Cardiac fibroblast (primary cell): ENCODE data around the gene CLTB.

Experiments
- DNase-seq, 2 donors: peaks; one replicate each; pipeline versions ENCODE4 v3.0.0 to v3.0.0-alpha.2; 2010; ENCODE audit warnings: low read depth in 2 of 2
- H3K4me3 ChIP-seq, 2 donors: replicated peaks in 1 of 2; 1 replicate in 1 of 2; 2 replicates in 1 of 2; pipeline ENCODE4 v1.5.1; 2011; ENCODE audit warnings: low read depth in 2 of 2, low read length in 2 of 2, mild to moderate bottlenecking in 2 of 2, moderate library complexity in 1 of 2
- TF ChIP-seq, protein P1 (sequence below): IDR thresholded peaks from one replicate; pipeline ENCODE4 v1.5.1; 2011; ENCODE audit warnings: low read depth, mild to moderate bottlenecking, low read length, inconsistent platforms

CLTB gene

DNA sequence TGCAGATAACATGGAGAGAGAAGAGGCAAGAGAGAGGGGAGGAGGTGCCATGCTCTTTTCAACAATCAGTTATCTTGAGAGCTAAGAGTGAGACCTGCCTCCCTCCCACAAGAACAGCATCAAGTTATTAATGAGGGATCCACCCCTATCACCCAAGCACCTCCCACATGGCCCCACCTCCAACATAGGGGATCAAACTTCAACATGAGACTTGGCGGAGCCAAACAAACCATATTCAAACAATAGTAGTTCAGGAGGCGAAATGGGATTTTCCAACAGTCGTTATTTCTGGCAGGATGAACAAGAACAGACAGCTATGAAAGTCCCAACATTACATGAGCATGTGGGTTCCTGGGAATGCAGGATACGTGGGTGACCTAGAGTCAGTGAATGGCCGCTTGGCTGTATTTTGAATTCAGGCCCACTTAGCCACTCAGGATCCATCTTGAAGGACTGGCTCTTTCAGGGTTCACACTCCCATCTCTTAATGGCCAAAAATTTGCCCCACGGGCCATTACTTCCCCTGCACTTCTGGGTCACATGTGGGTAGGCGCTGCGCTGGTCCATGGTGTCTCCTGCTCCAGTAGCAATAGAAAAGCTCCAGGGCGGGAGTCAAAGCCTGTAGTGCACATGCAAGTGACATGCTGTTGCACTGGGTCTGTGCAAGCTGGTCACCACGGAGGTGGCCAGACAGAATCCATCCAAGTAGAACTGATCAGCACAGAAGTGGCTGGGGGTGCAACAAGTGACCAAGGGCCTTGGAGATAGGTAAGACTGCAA is 24.8 kb upstream of the CLTB start:
- no peak overlapping the region for H3K4me3 ChIP-seq
- TF ChIP-seq, protein P1, sequence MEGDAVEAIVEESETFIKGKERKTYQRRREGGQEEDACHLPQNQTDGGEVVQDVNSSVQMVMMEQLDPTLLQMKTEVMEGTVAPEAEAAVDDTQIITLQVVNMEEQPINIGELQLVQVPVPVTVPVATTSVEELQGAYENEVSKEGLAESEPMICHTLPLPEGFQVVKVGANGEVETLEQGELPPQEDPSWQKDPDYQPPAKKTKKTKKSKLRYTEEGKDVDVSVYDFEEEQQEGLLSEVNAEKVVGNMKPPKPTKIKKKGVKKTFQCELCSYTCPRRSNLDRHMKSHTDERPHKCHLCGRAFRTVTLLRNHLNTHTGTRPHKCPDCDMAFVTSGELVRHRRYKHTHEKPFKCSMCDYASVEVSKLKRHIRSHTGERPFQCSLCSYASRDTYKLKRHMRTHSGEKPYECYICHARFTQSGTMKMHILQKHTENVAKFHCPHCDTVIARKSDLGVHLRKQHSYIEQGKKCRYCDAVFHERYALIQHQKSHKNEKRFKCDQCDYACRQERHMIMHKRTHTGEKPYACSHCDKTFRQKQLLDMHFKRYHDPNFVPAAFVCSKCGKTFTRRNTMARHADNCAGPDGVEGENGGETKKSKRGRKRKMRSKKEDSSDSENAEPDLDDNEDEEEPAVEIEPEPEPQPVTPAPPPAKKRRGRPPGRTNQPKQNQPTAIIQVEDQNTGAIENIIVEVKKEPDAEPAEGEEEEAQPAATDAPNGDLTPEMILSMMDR, result no peak
- no peak for DNase-seq

DNA sequence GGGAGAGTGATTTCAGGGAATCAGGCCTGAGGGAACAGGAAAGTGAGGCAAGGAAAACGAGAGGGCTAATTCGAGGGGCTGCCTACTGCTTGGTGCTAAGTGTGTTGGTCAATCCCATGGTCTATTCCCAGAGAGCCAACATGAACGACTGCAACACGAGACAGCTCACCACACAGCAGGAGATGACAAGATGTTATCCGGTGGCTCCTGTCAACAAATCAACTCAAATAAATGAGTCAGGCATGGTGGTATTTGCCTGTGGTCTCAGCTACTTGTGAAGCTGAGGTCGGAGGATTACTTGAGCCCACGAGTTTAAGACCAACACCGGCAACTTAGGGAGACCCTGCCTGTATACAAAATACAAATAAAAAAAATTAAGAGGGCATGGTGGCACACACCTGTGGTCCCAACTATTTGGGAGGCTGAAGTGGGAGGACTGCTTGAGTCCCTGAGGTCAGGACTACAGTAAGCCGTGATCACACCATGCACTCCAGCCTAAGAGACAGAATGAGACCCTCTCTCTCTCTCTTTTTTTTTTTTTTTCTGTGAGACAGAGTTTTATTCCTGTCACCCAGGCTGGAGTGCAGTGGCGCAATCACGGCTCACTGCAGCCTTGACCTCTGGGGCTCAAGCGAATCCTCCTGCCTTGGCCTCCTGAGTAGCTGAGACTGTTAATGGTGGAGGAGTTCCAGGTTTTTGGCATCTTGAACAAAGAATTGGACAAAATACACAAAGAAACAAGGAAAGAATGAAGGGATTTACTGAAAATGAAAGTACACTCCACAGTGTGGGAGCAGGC is 22.8 kb upstream of the CLTB start:
- peak; percentile 67 to 70 for DNase-seq
- no peak overlapping the region for H3K4me3 ChIP-seq
- TF ChIP-seq, protein P1, result no peak

DNA sequence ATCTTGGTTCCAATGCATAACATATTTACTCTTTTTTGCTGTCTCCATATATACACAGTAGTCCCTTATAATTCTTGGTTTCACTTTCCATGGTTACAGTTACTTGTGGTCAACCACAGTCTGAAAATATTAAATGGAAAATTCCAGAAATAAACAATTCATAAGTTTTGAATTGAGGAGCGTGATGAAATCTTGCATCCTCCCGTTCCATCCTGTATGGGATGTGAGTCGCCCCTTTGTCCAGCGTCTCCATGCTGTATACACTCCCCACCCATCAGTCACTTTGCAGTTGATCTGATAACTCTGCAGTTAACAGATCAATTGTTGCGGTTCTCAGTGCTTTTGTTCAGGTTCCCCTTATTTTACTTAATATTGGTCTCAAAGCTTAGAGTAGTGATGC is 20.3 kb upstream of the CLTB start:
- TF ChIP-seq, protein P1, result no peak
- H3K4me3 ChIP-seq, result no peak overlapping the region
- DNase-seq, result peak in 1 of 2 donors; percentile 39

DNA sequence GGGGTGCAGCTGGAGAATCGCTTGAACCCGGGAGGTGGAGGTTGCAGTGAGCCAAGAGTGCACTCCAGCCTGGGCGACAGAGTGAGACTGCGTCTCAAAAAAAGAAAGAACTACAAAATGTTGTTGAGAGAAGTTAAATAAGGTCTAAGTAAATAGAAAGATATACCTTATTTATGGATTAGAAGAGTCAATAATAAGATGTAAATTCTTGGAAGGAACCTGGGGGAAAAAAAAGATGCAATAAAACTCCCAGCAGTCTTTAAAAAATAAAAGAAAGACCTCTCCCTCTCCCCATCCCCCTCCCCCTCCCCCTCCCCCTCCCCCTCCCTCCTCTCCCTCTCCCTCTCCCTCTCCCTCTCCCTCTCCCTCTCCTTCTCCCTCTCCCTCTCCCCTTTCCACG is 16.4 kb upstream of the CLTB start:
- DNase-seq, result no peak
- TF ChIP-seq, protein P1, result no peak
- H3K4me3 ChIP-seq, result no peak overlapping the region

DNA sequence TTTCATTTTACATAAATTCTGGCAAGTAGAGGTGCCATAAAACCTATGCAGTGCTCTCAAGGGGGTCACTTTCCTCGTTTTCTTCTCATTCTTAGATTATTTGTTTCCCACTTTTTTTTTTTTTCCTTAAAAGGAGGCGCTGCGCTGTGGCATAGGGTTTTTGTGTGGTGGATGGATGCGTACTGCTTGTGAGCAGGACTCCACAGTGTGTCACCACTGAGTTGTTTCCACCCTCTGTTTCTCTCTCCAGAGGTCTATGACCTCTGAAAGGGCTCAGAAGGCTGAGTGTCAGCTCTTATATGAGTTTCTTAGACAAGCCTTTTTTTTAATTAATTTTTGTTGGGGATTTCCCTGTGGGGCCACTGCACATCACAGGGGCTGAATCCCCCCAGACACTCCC is 13.6 kb upstream of the CLTB start:
- TF ChIP-seq, protein P1, result no peak
- no peak for DNase-seq
- no peak overlapping the region for H3K4me3 ChIP-seq

DNA sequence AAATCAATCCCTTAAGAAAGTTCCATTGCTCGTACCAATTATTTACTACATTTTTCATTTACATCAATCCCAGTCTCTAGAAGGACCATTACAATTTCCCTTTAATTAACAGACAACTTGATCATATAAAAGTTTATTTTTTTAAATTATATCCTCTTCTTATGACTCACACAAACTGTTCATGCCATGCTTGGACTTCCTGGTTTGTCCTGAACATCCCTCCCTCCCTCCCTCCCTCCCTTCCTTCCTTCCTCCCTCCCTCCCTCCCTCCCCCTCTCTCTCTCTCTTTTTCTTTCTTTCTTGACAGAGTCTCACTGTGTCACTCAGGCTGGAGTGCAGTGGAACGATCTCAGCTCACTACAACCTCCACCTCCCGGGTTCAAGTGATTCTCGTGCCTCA is 11.6 kb upstream of the CLTB start:
- peak; percentile 26 to 46 for DNase-seq
- no peak overlapping the region for H3K4me3 ChIP-seq
- TF ChIP-seq, protein P1, result no peak
